Esophagus (tissue), 2 donors: ENCODE measurements around the gene ARHGAP23. TPM values are rescaled to one million over a fixed set of nuclear protein-coding genes. Genes with fewer than 3 reads are reported as not detected.
"Not testable (repeated sequence)": the region's sequence is repeated elsewhere in the genome, so short reads cannot be mapped to it uniquely, and the experiment has no call there.

Source experiments
- H3K27ac ChIP-seq, 2 donors: one replicate each; pipeline ENCODE4 v1.5.1; 2013; ENCODE audit warnings: low read depth in 2 of 2, mild to moderate bottlenecking in 2 of 2, inconsistent platforms in 1 of 2, low read length in 1 of 2, moderate library complexity in 1 of 2
- H3K27me3 ChIP-seq, 2 donors: one replicate each; pipeline ENCODE4 v1.6.1; 2013; ENCODE audit warnings: low read length in 2 of 2, control low read depth in 1 of 2, mild to moderate bottlenecking in 1 of 2; ENCODE audit not compliant: insufficient read depth in 2 of 2, control insufficient read depth in 1 of 2
- H3K36me3 ChIP-seq, 2 donors: one replicate each; pipeline ENCODE4 v1.6.1; 2013; ENCODE audit warnings: low read length in 1 of 2; ENCODE audit not compliant: control insufficient read depth in 2 of 2, insufficient read depth in 2 of 2
- H3K4me1 ChIP-seq, 2 donors: one replicate each; pipeline ENCODE4 v1.6.1; 2013; ENCODE audit warnings: low read length in 1 of 2; ENCODE audit not compliant: control insufficient read depth in 2 of 2, insufficient read depth in 2 of 2
- H3K4me3 ChIP-seq, 2 donors: one replicate each; pipeline ENCODE4 v1.5.1; 2013; ENCODE audit warnings: low read length in 2 of 2, mild to moderate bottlenecking in 2 of 2, low read depth in 1 of 2, moderate library complexity in 1 of 2
- H3K9me3 ChIP-seq, 2 donors: one replicate each; pipeline ENCODE4 v1.6.1; 2013; ENCODE audit warnings: mild to moderate bottlenecking in 2 of 2, low read depth in 1 of 2, low read length in 1 of 2, moderate library complexity in 1 of 2; ENCODE audit not compliant: control insufficient read depth in 2 of 2, insufficient read depth in 1 of 2
- WGBS, 2 donors: extraction: QIAGEN DNeasy Blood & Tissue Kit; methylation state at CpG; one replicate each; pipeline ENCODE4 v1.1.7; 2013; 5-methylcytosine and 5-hydroxymethylcytosine counted together
- polyA plus RNA-seq, 2 donors: library from polyadenylated mRNA; stranded (reverse); fragments of 200-250 nt; gene quantifications; one replicate each; pipeline ENCODE4 v1.2.3, GENCODE V29; 2013
- donor health status: healthy with polysubstance abuse.
- donor health status: Bipolar disorder and iron deficiency.

Gene ARHGAP23
- polyA plus RNA-seq, 2 donors: 36.0 to 45.2 TPM

DNA sequence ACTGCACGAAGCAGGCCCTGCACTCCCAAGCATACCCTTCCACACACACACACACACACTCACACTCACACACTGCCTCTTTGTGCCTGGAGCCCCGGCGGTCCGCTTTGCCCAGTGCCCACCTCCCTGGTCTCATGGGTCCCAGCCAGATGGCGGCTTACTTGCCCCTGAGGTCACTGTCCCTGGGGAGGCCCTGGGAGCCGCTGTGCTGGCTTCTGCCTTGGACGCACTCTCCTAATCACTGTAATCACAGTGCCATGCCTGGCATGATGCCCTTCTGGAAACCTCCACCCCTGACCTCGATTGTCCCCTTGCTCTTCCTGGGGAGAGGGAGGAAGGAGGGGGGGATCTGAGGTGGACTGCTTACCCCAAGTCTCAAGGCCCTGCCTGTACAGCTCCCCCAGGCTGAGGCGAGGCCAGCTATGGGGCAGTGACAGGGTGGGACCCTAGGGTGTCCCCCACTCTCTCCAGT, 36.0 kb downstream of the ARHGAP23 start:
- Histone ChIP-seq H3K36me3 (peaks cover 2 to 64% of the 10 kb centered on the region in 2 donors), H3K4me1 (peaks cover 7 to 42% of the 10 kb centered on the region in 2 donors), H3K9me3 (no peaks in the 10 kb centered on the region), H3K27me3 (no peaks in the 10 kb centered on the region), H3K27ac (peak overlapping the region; percentile 92 to 93), H3K4me3 (no peak overlapping the region)
- 33 to 37% methylated on average over 9 of the region's 9 CpGs for WGBS, 2 donors

DNA sequence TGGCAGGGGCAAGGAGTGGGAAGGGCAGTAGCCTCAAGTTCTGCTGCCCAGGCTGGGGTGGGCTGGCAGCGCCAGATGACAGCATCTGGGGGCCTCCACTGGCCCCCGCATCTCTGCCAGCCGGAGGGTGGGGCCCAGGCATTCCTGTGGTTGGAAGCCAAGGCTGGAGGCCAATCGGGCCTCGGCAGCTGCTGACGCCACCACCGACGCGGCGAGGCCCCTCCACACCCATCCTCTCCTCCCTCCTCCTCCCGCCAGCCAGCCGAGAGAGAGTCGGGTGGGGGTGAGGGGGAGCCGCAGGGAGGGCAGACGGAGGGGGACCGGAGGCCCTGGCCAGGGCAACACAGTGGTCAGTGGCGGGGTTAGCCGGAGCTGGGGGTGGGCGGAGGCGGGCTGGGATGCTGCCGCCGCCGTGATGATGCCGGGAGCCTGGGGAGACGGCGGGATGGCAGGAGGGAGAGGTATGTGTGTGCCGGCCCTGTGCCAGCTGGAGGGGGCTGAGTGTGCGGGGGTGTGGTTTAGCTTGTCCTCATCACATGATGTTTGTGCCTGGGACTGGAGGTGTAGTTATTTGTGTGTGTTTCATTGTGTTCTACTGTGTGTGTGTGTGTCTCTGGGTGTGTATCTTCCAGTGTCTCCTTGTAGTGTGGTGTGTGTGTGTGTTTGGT, 36.6 kb downstream of the ARHGAP23 start:
- H3K4me1 ChIP-seq: peaks cover 7 to 37% of the 10 kb centered on the region in 2 donors
- H3K27me3 ChIP-seq: no peaks in the 10 kb centered on the region
- H3K36me3 ChIP-seq: peaks cover 2 to 64% of the 10 kb centered on the region in 2 donors
- H3K27ac ChIP-seq: peak overlapping the region; percentile 92 to 93
- peak overlapping the region; percentile 25 to 48 for H3K4me3 ChIP-seq
- H3K9me3 ChIP-seq: no peaks in the 10 kb centered on the region
- 14 to 19% methylated on average over 24 to 28 of the region's 28 CpGs for WGBS, 2 donors

DNA sequence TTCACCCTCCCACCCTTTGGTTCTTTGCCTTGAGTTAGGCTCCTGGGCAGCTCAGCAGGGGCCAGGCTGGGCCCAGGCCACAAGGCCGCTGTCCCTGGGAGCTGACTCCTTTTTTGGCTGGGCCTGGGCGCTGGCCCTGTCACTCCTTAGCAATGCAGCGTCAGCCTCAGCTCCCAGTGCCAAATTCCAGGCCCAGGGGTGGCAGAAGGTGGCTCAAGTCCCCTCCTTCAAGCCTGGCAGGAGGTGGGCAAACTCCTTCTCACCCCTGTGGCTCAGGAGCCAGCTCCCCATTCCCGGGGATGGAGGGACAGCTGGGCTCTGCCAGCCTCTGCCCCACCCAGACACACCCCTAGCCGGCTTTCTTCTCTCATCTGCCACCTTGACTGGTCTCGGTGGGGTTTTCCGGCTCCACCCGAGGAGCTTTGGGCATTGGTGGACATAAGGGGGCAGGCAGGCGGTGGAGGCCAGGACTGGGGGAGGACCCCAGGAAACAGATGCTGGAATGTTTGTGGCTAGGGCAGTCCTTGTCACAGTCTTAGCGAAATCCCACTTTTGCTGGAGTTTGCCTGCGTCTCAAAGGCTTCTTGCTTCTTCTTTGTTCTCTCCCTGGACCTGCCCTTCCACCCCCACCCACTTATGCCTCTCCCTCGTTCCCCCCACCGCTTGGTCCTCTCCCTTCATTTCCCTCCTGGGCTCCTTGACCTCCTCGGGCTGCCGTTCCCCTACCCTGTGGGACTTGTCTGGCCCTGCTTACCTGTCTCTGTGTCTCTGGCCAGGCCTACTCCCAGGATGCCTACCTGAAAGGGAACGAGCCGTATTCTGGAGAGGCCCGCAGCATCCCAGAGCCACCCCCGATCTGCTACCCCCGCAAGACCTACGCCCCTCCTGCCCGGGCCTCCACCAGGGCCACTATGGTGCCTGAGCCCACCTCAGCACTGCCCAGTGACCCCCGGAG, 37.4 kb downstream of the ARHGAP23 start:
- 58 to 71% methylated on average over 23 of the region's 23 CpGs for WGBS, 2 donors
- H3K27me3 ChIP-seq: no peaks in the 10 kb centered on the region
- H3K4me3 ChIP-seq: peak overlapping the region; percentile 25 to 48
- peaks cover 0 to 64% of the 10 kb centered on the region in 2 donors for H3K36me3 ChIP-seq
- H3K9me3 ChIP-seq: no peaks in the 10 kb centered on the region
- peaks cover 7 to 37% of the 10 kb centered on the region in 2 donors for H3K4me1 ChIP-seq
- H3K27ac ChIP-seq: peak overlapping the region; percentile 92 to 93

GRCh38 chr17:38466346-38467315, 38.4 kb downstream of the ARHGAP23 start:
- Histone ChIP-seq H3K4me3 (no peak overlapping the region), H3K27me3 (no peaks in the 10 kb centered on the region), H3K9me3 (no peaks in the 10 kb centered on the region), H3K4me1 (peaks cover 7 to 41% of the 10 kb centered on the region in 2 donors), H3K27ac (peak overlapping the region in 1 of 2 donors; percentile 68), H3K36me3 (peaks cover 0 to 61% of the 10 kb centered on the region in 2 donors)
- 84 to 85% methylated on average over 54 to 57 of the region's 57 CpGs for WGBS, 2 donors

DNA sequence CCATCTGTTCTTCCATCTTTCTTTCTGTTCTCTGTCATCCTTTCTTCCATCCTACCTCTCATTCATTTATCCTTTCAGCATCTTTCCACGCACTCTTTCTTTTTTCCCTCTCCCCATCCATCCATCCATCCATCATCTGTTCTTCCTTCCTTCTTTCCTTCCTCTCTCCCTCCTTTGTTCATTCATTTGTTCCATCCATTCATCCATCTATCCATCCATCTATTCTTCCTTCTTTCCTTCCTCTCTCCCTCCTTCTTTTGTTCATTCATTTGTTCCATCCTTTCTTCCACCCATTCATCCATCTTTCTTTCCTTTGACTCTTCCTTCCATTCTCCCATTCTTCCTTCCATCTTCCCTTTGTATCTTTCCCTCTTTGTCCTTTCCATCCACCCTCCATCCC, 39.2 kb downstream of the ARHGAP23 start:
- Histone ChIP-seq H3K27ac (no peak overlapping the region), H3K4me1 (peaks cover 7 to 40% of the 10 kb centered on the region in 2 donors), H3K4me3 (no peak overlapping the region), H3K27me3 (no peaks in the 10 kb centered on the region), H3K36me3 (peaks cover 0 to 64% of the 10 kb centered on the region in 2 donors), H3K9me3 (no peaks in the 10 kb centered on the region)
- WGBS, 2 donors: 5 to 49% methylated on average over 1 of the region's 1 CpG

- Histone ChIP-seq H3K27ac (peak overlapping the region in 1 of 2 donors; percentile 46), H3K36me3 (peaks cover 0 to 60% of the 10 kb centered on the region in 2 donors)
- 67 to 68% methylated on average over 14 to 20 of the region's 20 CpGs for WGBS, 2 donors
Measured at GRCh38 chr17:38469875-38470274, 41.6 kb downstream of the ARHGAP23 start.

GRCh38 chr17:38471253-38471652, 43.0 kb downstream of the ARHGAP23 start:
- not testable (repeated sequence) for H3K9me3 ChIP-seq, H3K27me3 ChIP-seq, H3K4me3 ChIP-seq
- peaks cover 2 to 15% of the 10 kb centered on the region in 2 donors for H3K4me1 ChIP-seq
- WGBS, 2 donors: 57 to 59% methylated on average over 8 of the region's 8 CpGs
- peaks cover 0 to 58% of the 10 kb centered on the region in 2 donors for H3K36me3 ChIP-seq
- H3K27ac ChIP-seq: peak overlapping the region; percentile 33 to 71

More at GRCh38 chr17:38469875-38470274, 41.6 kb downstream of the ARHGAP23 start:
- Histone ChIP-seq H3K4me1 (peaks cover 2 to 23% of the 10 kb centered on the region in 2 donors), H3K4me3 (no peak overlapping the region), H3K27me3 (no peaks in the 10 kb centered on the region), H3K9me3 (no peaks in the 10 kb centered on the region)

DNA sequence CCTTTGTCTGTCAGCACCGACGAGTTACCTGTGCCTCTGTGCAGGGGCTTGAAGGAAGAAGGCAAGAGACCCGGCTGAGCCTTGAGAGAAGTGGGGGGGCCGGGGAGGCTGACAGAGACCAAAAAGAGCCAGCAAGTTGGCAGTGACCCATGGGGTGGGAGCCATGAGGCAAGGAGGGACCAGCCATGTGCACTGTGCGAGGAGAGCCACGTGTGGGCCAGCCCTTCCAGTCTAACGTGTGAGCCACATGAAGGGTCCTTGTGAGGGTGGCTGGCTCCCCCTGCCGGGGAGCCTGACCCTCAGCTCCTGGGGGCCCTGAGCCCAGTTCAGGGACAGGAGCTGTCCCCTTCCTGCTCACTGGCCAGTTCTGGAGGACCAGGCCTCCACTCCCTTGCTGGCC, 46.4 kb downstream of the ARHGAP23 start:
- not testable (repeated sequence) for H3K9me3 ChIP-seq, H3K27ac ChIP-seq, H3K4me1 ChIP-seq, H3K4me3 ChIP-seq, H3K27me3 ChIP-seq
- 53 to 58% methylated on average over 7 to 8 of the region's 8 CpGs for WGBS, 2 donors
- peaks cover 8 to 44% of the 10 kb centered on the region in 2 donors for H3K36me3 ChIP-seq
